ENCODE measurements around the gene CNTN1. TPM values are rescaled to one million over a fixed set of nuclear protein-coding genes. Genes with fewer than 3 reads are reported as not detected.

Gene CNTN1
- total and polyA plus RNA-seq, 2 of the 8 experiments (the other 6 are each of a cell fraction or from before 2014, with no cell fraction given), result 7.2 to 21.8 TPM

DNA sequence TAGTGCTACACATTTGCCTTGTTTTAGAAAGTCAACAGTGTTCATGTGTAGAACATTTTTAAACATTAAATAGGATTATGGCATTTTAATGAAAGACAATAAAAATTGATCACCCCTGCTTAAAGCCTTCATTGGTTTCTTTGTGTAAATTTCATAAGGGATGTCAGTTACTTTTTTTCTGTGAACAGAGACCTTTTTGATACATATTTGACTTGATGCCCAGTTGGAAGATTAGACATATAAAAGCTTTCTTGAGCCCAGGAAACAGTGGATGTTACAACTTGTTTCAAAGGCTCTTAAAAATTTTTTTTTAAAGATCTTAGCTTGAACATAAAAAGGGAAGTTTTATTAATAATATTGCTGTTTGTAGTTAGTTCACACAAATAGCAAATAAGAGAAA, 327.2 kb downstream of the CNTN1 start (continued):
- TF ChIP-seq, protein P1, sequence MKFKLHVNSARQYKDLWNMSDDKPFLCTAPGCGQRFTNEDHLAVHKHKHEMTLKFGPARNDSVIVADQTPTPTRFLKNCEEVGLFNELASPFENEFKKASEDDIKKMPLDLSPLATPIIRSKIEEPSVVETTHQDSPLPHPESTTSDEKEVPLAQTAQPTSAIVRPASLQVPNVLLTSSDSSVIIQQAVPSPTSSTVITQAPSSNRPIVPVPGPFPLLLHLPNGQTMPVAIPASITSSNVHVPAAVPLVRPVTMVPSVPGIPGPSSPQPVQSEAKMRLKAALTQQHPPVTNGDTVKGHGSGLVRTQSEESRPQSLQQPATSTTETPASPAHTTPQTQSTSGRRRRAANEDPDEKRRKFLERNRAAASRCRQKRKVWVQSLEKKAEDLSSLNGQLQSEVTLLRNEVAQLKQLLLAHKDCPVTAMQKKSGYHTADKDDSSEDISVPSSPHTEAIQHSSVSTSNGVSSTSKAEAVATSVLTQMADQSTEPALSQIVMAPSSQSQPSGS (IDR thresholded peaks at IDR 0.05; ENCODE audit: low read length), result no peak
- no peak for TF ChIP-seq CTBP2 (IDR thresholded peaks at IDR 0.05; ENCODE audit: borderline replicate concordance, insufficient read depth, insufficient read length, low read length)

All from H1 (cell line).